Esophagus squamous epithelium (tissue), 4 donors: ENCODE results near the gene SCPEP1.

Experiments
- POLR2A ChIP-seq, 4 donors: fragments of 450-650 bp; IDR thresholded peaks; one replicate each; pipeline ENCODE4 v1.6.1; 2017; ENCODE audit warnings: antibody characterized with exemption in 4 of 4, mild to moderate bottlenecking in 4 of 4, moderate library complexity in 3 of 4
- TF ChIP-seq, protein P1 (sequence below), 6 experiments: fragments of 450-650 bp in 4 of 6; fragments of 200-600 bp in 2 of 6; sonication (generic) in 2 of 6; IDR thresholded peaks; one replicate each; pipeline ENCODE4 v1.5.1; 2016 to 2019; ENCODE audit warnings: antibody characterized with exemption in 6 of 6, mild to moderate bottlenecking in 4 of 6, moderate library complexity in 4 of 6

DNA sequence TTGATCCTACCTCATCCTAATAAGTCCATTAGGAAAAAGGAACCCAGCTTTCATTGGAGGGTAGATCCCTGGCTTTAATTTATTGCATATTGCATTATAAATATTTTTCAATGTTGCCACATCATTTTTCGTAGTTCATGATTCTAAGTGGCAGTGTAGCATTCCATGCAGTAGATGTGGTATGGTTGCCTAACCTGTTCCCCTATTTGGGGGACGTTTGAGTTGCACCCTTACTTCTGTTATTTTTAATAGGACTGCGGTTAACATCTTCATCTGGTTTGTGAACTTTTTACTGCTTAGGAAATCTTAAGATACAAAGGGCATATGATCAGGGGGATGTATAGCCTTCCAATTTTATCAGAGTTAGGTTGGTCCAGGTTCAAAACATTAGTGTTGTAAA is 5.4 kb downstream of the SCPEP1 start:
- TF ChIP-seq, protein P1, sequence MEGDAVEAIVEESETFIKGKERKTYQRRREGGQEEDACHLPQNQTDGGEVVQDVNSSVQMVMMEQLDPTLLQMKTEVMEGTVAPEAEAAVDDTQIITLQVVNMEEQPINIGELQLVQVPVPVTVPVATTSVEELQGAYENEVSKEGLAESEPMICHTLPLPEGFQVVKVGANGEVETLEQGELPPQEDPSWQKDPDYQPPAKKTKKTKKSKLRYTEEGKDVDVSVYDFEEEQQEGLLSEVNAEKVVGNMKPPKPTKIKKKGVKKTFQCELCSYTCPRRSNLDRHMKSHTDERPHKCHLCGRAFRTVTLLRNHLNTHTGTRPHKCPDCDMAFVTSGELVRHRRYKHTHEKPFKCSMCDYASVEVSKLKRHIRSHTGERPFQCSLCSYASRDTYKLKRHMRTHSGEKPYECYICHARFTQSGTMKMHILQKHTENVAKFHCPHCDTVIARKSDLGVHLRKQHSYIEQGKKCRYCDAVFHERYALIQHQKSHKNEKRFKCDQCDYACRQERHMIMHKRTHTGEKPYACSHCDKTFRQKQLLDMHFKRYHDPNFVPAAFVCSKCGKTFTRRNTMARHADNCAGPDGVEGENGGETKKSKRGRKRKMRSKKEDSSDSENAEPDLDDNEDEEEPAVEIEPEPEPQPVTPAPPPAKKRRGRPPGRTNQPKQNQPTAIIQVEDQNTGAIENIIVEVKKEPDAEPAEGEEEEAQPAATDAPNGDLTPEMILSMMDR (IDR thresholded peaks at IDR 0.05) = no peak
- no peak for TF ChIP-seq POLR2A (IDR thresholded peaks at IDR 0.05)
